Thyroid gland (tissue), 4 donors: ENCODE measurements around the gene SLC25A27.

Source experiments
- POLR2A ChIP-seq, 2 donors: fragments of 450-650 bp; IDR thresholded peaks; one replicate each; pipeline ENCODE4 v1.6.1; 2017; ENCODE audit warnings: antibody characterized with exemption in 2 of 2, mild to moderate bottlenecking in 2 of 2, moderate library complexity in 1 of 2
- TF ChIP-seq, protein P1 (sequence below), 6 experiments: fragments of 200-600 bp in 3 of 6; fragments of 450-650 bp in 3 of 6; sonication (generic) in 3 of 6; IDR thresholded peaks; one replicate each; pipeline ENCODE4 v1.5.1; 2016 to 2019; ENCODE audit warnings: antibody characterized with exemption in 6 of 6, mild to moderate bottlenecking in 2 of 6, inconsistent platforms in 1 of 6, moderate library complexity in 1 of 6

DNA sequence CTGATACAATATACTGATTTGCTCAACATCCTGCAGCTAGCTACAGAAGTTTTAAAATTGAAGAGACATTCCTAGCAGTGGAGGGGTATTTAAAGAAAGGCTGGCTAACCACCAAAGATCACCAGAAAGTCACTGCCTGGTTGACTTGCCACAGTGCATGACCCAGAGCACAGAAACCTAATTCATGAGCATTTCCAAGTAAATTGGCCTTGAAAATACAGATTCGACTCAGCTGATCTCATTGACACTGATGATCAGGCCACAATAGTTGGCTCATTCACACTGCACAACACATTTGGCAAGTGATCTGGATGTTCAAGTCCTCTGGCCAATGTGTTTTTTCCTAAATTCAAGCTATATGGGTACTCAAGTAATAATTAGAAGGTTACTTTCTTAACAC is 21.6 kb downstream of the SLC25A27 start:
- TF ChIP-seq, protein P1, sequence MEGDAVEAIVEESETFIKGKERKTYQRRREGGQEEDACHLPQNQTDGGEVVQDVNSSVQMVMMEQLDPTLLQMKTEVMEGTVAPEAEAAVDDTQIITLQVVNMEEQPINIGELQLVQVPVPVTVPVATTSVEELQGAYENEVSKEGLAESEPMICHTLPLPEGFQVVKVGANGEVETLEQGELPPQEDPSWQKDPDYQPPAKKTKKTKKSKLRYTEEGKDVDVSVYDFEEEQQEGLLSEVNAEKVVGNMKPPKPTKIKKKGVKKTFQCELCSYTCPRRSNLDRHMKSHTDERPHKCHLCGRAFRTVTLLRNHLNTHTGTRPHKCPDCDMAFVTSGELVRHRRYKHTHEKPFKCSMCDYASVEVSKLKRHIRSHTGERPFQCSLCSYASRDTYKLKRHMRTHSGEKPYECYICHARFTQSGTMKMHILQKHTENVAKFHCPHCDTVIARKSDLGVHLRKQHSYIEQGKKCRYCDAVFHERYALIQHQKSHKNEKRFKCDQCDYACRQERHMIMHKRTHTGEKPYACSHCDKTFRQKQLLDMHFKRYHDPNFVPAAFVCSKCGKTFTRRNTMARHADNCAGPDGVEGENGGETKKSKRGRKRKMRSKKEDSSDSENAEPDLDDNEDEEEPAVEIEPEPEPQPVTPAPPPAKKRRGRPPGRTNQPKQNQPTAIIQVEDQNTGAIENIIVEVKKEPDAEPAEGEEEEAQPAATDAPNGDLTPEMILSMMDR (IDR thresholded peaks at IDR 0.05) = no peak
- no peak for TF ChIP-seq POLR2A (IDR thresholded peaks at IDR 0.05)
